ENCODE measurements around the gene CNRIP1. TPM values are rescaled to one million over a fixed set of nuclear protein-coding genes. Genes with fewer than 3 reads are reported as not detected.

CNRIP1 gene
- total and polyA plus RNA-seq, 8 donors = 0.85 to 6.4 (median 3.3) TPM

DNA sequence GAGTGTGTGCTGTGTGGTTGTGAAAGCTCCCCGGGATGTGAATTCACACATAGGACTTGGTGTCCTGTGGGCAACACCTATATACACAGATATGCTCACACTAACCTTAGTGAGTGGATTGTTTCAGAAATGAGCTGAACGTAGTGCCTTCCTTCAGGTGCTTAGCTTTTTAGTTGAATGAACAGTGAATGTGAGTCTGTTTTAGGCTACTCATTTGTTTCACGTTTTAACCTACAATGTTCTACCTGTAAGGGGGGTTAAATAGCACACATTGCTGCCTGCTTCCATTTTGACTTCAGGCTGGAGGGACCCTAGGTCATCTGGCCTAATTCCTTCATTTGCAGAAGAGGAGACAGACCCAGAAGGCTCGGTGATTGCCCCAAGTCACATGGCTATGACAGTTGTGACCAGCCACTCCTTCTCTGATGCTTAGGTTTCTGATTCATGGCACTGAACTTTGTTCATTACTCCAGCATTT is 46.4 kb upstream of the CNRIP1 start:
- DNase-seq (no peak), FAIRE-seq (no peak), ATAC-seq (peak in 2 of 4 donors; percentile 46 to 48)
- peak overlapping the region in 1 of 4 donors; percentile 26 for H3K4me3 ChIP-seq
- H3K36me3 ChIP-seq = no peaks in the 10 kb centered on the region
- intact Hi-C loops (cut with DNase I) = no loop called here
- peaks cover 0 to under 1% (median 0%) of the 10 kb centered on the region in 3 donors for H3K4me1 ChIP-seq
- no peaks in the 10 kb centered on the region for H3K9me3 ChIP-seq
- 78 to 81% methylated on average over 4 of the region's 4 CpGs for whole genome bisulfite sequencing, 2 donors
- no peak overlapping the region for H3K27ac ChIP-seq
- TF ChIP-seq, protein P1, sequence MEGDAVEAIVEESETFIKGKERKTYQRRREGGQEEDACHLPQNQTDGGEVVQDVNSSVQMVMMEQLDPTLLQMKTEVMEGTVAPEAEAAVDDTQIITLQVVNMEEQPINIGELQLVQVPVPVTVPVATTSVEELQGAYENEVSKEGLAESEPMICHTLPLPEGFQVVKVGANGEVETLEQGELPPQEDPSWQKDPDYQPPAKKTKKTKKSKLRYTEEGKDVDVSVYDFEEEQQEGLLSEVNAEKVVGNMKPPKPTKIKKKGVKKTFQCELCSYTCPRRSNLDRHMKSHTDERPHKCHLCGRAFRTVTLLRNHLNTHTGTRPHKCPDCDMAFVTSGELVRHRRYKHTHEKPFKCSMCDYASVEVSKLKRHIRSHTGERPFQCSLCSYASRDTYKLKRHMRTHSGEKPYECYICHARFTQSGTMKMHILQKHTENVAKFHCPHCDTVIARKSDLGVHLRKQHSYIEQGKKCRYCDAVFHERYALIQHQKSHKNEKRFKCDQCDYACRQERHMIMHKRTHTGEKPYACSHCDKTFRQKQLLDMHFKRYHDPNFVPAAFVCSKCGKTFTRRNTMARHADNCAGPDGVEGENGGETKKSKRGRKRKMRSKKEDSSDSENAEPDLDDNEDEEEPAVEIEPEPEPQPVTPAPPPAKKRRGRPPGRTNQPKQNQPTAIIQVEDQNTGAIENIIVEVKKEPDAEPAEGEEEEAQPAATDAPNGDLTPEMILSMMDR (IDR thresholded peaks at IDR 0.05) = no peak
- no peaks in the 10 kb centered on the region for H3K27me3 ChIP-seq

DNA sequence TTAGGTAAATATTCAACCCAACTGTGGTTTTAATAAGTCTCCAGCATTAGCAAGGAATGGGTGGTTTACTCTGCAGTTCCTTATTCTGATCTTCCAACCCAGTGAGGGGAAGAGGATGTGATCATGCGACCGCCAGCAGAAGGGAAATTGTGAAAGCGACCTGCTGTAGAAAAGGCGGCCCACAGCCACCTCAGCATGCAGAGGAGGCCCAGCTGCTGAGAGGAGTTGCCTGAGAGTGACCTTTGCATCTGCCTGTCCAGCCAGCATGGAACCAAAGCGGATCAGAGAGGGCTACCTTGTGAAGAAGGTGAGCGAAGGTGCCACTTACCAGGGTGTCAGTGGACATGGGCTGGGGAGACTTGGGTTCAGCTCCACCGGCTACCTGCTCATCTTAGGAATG is 45.3 kb upstream of the CNRIP1 start, which contains the start of gene PLEK:
Gene PLEK (plus strand): TSS at position 196 of the 400 bp plus-strand sequence. CDS start 70 bp downstream, at position 266.
- TF ChIP-seq, protein P1 (IDR thresholded peaks at IDR 0.05) = no peak
- Histone ChIP-seq H3K4me1 (no peaks in the 10 kb centered on the region), H3K27me3 (no peaks in the 10 kb centered on the region), H3K9me3 (no peaks in the 10 kb centered on the region), H3K27ac (peak within 1 kb of the TSS in 2 of 4 donors; percentile 7 to 18), H3K4me3 (peak within 1 kb of the TSS in 1 of 4 donors; percentile 26), H3K36me3 (no peaks in the 10 kb centered on the region)
- DNase-seq (peak in 1 of 6 donors; percentile 50), ATAC-seq (peak in 2 of 4 donors; percentile 62 to 67), FAIRE-seq (no peak)
- intact Hi-C loops (cut with DNase I) = no loop called here
- WGBS, 2 donors = 86 to 87% methylated on average over 7 of the region's 7 CpGs

- no peak for FAIRE-seq
- intact Hi-C loops (cut with DNase I) = no loop called here
These were observed 44.0 kb upstream of the CNRIP1 start for GRCh38 chr2:68363721-68364120.

DNA sequence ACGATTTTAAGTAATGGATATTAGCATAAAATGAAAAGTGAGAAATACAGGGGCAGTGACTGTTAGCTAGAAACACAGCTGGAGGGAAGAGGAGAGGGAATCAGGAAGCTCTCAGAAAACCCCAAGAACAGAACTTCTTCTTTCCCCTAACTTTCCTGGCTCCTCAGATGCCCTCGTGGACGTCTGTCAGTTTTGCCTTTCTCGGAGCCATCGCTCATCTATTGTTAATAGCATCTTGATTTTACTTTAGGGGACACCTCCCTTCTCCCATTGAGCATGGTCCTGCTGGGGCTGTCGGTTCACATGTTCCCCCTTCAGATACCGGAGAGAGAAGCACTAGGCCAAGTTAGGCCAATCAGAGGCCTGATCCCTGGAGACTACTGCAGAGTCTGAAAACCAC is 43.0 kb upstream of the CNRIP1 start:
- FAIRE-seq = no peak
- Histone ChIP-seq H3K36me3 (no peaks in the 10 kb centered on the region), H3K9me3 (no peaks in the 10 kb centered on the region), H3K27me3 (no peaks in the 10 kb centered on the region), H3K27ac (no peak overlapping the region), H3K4me3 (no peak overlapping the region), H3K4me1 (no peaks in the 10 kb centered on the region)
- TF ChIP-seq, protein P1 (IDR thresholded peaks at IDR 0.05) = no peak
- DNase-seq = no peak
- peak in 2 of 4 donors; percentile 14 to 36 for ATAC-seq
- intact Hi-C loops (cut with DNase I) = no loop called here
- WGBS, 2 donors = 91 to 92% methylated on average over 7 of the region's 7 CpGs

More at GRCh38 chr2:68363721-68364120, 44.0 kb upstream of the CNRIP1 start:
- Histone ChIP-seq H3K4me3 (no peak overlapping the region), H3K4me1 (no peaks in the 10 kb centered on the region), H3K9me3 (no peaks in the 10 kb centered on the region), H3K36me3 (no peaks in the 10 kb centered on the region), H3K27ac (no peak overlapping the region), H3K27me3 (no peaks in the 10 kb centered on the region)
- DNase-seq = no peak
- TF ChIP-seq, protein P1 (IDR thresholded peaks at IDR 0.05) = no peak
- WGBS, 2 donors = 90 to 94% methylated on average over 4 of the region's 4 CpGs
- ATAC-seq = no peak

GRCh38 chr2:68362069-68362468 is 42.3 kb upstream of the CNRIP1 start:
- intact Hi-C loops (cut with DNase I) = no loop called here
- no peaks in the 10 kb centered on the region for H3K27me3 ChIP-seq
- DNase-seq (peak; percentile 43 to 74 (median 61)), FAIRE-seq (no peak), ATAC-seq (peak; percentile 83 to 90 (median 87))
- H3K9me3 ChIP-seq = no peaks in the 10 kb centered on the region
- TF ChIP-seq, protein P1 (IDR thresholded peaks at IDR 0.05) = peak; percentile 54 to 65 (median 62)
- no peak overlapping the region for H3K4me3 ChIP-seq
- H3K4me1 ChIP-seq = no peaks in the 10 kb centered on the region
- 29 to 33% methylated on average over 12 of the region's 12 CpGs for WGBS, 2 donors
- no peak overlapping the region for H3K27ac ChIP-seq
- H3K36me3 ChIP-seq = no peaks in the 10 kb centered on the region

Measured in pancreas (tissue), 10 donors.